Loucy (cell line): ENCODE data around the gene TAF4.

ENCODE experiments used
- H2AFZ ChIP-seq: fragments of 200-600 bp; sonication (generic); 2 replicates; pipeline ENCODE4 v1.6.0; 2016; ENCODE audit warnings: antibody characterized with exemption, mild to moderate bottlenecking, low read length, moderate library complexity
- H3F3A ChIP-seq: fragments of 200-600 bp; 2 replicates; pipeline ENCODE4 v1.6.0; 2016; ENCODE audit warnings: antibody characterized with exemption, low read depth, mild to moderate bottlenecking
- H3K27me3 ChIP-seq: fragments of 200-600 bp; sonication (generic); 2 replicates; pipeline ENCODE4 v1.6.1; 2014; ENCODE audit warnings: low read length, mild to moderate bottlenecking; ENCODE audit not compliant: insufficient read depth, poor library complexity, severe bottlenecking
- H3K36me3 ChIP-seq: fragments of 200-600 bp; sonication (generic); 2 replicates; pipeline ENCODE4 v1.6.1; 2016; ENCODE audit warnings: low read length; ENCODE audit not compliant: insufficient read depth
- H3K4me1 ChIP-seq: fragments of 200-600 bp; sonication (generic); 2 replicates; pipeline ENCODE4 v1.5.1; 2014; ENCODE audit warnings: low read length, mild to moderate bottlenecking; ENCODE audit not compliant: insufficient read depth, poor library complexity, severe bottlenecking
- H3K4me2 ChIP-seq: fragments of 200-600 bp; sonication (generic); 2 replicates; pipeline ENCODE4 v1.6.0; 2014; ENCODE audit warnings: antibody characterized with exemption, low read length, low read depth, mild to moderate bottlenecking; ENCODE audit not compliant: poor library complexity, severe bottlenecking
- H3K4me3 ChIP-seq: fragments of 200-600 bp; sonication (generic); 2 replicates; pipeline ENCODE4 v1.5.1; 2014; ENCODE audit warnings: low read length, mild to moderate bottlenecking, mixed read lengths; ENCODE audit not compliant: poor library complexity, severe bottlenecking
- H3K79me2 ChIP-seq: fragments of 200-600 bp; sonication (generic); 2 replicates; pipeline ENCODE4 v1.6.1; 2014; ENCODE audit warnings: low read length; ENCODE audit not compliant: insufficient read depth
- H3K9ac ChIP-seq: fragments of 200-600 bp; sonication (generic); 2 replicates; pipeline ENCODE4 v1.6.0; 2014; ENCODE audit warnings: mild to moderate bottlenecking, low read depth, low read length, moderate library complexity; ENCODE audit not compliant: poor library complexity, severe bottlenecking
- H3K9me2 ChIP-seq: fragments of 200-600 bp; sonication (generic); replicated peaks from 2 replicates; pipeline ENCODE4 v1.6.1; 2016; ENCODE audit warnings: low read depth, low read length, mixed read lengths
- H3K9me3 ChIP-seq: fragments of 200-600 bp; sonication (generic); 2 replicates; pipeline ENCODE4 v1.6.1; 2014; ENCODE audit warnings: mild to moderate bottlenecking, antibody characterized with exemption, low read length, low read depth; ENCODE audit not compliant: insufficient read depth
- H4K20me1 ChIP-seq: fragments of 200-600 bp; sonication (generic); 2 replicates; pipeline ENCODE4 v1.6.0; 2014; ENCODE audit warnings: antibody characterized with exemption, low read length, mild to moderate bottlenecking; ENCODE audit not compliant: insufficient read depth, poor library complexity, severe bottlenecking
- EZH2phosphoT487 ChIP-seq: fragments of 200-600 bp; IDR thresholded peaks from 2 replicates; pipeline ENCODE4 v1.6.1; 2018; ENCODE audit warnings: antibody characterized with exemption, mild to moderate bottlenecking, moderate library complexity, borderline replicate concordance
- TF ChIP-seq, protein P1 (sequence below): fragments of 200-600 bp; sonication (generic); conservative IDR thresholded peaks from 2 replicates; pipeline ENCODE4 v1.5.1; 2014; ENCODE audit warnings: mild to moderate bottlenecking, antibody characterized with exemption, low read length

Gene TAF4

DNA sequence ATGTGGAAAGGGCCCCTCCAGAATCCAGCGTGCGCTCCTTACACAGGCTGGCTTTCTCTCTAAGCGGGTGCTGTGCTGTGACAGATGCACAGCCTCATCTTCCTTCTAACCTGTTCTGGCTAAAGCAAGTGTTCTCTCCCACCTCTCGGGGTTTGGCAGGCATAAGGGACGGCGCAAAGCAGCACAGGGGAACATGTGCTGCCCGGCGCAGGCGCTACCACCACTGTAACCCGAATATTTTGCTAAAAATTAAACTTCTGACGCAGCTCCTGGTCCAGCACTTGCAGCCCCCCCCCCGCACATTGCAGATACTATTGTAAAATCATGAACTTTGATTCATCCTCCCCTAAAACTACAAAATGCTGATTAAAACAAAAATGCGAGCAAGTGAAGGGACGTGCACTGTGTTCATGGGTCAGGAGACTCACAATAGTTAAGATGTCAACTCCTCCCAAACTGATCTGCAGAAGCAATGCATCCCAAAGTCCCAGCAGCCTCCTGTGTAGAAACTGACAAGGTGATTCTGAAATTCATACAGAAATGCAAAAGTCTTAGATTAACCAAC is 43.0 kb downstream of the TAF4 start:
- H3K9me3 ChIP-seq: no peaks in the 10 kb centered on the region
- no peak overlapping the region for H2AFZ ChIP-seq
- no peak for TF ChIP-seq EZH2phosphoT487
- TF ChIP-seq, protein P1, sequence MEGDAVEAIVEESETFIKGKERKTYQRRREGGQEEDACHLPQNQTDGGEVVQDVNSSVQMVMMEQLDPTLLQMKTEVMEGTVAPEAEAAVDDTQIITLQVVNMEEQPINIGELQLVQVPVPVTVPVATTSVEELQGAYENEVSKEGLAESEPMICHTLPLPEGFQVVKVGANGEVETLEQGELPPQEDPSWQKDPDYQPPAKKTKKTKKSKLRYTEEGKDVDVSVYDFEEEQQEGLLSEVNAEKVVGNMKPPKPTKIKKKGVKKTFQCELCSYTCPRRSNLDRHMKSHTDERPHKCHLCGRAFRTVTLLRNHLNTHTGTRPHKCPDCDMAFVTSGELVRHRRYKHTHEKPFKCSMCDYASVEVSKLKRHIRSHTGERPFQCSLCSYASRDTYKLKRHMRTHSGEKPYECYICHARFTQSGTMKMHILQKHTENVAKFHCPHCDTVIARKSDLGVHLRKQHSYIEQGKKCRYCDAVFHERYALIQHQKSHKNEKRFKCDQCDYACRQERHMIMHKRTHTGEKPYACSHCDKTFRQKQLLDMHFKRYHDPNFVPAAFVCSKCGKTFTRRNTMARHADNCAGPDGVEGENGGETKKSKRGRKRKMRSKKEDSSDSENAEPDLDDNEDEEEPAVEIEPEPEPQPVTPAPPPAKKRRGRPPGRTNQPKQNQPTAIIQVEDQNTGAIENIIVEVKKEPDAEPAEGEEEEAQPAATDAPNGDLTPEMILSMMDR: no peak
- peaks cover 28% of the 10 kb centered on the region for H3K4me1 ChIP-seq
- no peaks in the 10 kb centered on the region for H3F3A ChIP-seq
- no peaks in the 10 kb centered on the region for H3K9me2 ChIP-seq
- H3K4me3 ChIP-seq: no peak overlapping the region
- no peaks in the 10 kb centered on the region for H3K36me3 ChIP-seq
- peaks cover 10% of the 10 kb centered on the region for H4K20me1 ChIP-seq
- no peaks in the 10 kb centered on the region for H3K27me3 ChIP-seq
- no peak overlapping the region for H3K4me2 ChIP-seq
- H3K79me2 ChIP-seq: peaks cover 95% of the 10 kb centered on the region
- no peak overlapping the region for H3K9ac ChIP-seq

DNA sequence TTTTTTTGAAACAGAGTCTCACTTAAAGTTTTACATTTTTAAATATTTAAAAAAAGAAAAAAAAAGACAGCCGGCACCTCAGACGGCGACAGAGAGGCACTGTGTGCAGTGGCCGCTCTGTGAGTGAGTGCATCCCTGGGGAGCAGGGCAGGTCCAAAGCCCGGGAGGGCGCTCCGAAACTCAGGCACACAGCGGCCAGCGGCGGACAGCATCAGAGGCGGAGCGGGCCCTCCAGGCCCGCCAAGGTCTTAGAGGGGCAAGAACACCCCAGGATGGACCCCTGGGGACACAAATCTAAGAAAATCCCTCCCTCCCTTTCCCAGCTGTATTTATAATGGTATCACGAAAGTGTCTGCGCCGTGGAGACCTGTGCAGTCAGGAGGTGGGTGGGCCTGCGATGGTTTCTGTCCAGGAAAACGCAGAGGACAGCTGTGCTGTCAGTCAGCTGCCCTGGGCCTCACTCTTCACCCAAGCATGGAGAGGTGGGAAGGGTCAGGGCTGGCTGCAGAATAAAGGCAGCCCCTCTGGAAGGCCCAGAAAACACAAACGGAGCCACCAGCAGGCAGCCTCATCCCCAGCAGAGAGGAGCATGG is 43.8 kb downstream of the TAF4 start:
- Histone ChIP-seq H3K27me3 (no peaks in the 10 kb centered on the region), H3K79me2 (peaks cover 92% of the 10 kb centered on the region), H3K9me2 (no peaks in the 10 kb centered on the region), H3K9me3 (no peaks in the 10 kb centered on the region), H2AFZ (no peak overlapping the region), H3K4me2 (no peak overlapping the region), H3K9ac (no peak overlapping the region), H4K20me1 (peaks cover 6% of the 10 kb centered on the region), H3F3A (no peaks in the 10 kb centered on the region), H3K4me3 (no peak overlapping the region), H3K36me3 (no peaks in the 10 kb centered on the region), H3K4me1 (peaks cover 23% of the 10 kb centered on the region)
- TF ChIP-seq, protein P1: no peak
- no peak for TF ChIP-seq EZH2phosphoT487

DNA sequence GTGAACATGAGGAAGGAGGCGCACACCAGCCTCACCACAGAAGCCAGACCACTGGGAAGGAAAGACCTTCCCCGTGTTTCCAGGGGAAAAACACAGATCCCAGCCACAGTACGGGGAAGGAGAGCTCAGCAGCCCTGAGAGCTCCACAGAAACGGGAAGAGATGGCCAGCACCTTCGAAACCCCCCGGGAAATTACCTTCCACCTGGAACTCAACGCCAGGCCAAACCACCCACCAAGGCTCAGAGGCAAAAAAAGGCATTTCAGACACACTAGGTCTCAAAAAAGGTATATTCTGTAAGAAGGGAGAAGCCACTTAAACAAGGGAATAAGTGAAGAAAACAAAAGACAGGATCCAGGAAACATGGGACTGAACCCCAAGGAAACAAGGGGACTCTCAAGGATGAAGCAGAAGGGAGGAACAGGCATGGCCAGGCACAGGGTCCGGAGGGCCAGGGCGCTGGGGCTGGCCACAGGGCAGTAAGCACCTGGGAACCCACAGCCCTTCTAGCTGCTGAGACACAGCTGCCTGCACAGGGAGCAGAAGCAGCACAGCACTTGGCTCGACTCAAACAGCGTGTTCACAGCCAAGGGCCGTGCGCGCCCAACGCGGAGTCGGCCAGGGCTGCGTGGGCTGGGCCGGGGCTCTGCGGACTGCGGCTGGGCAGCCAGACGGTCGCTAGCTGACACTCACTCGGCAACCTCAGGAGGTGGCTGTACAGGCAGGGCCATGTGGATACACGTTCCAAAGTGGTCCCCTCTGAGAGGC is 44.6 kb downstream of the TAF4 start:
- H3K9ac ChIP-seq: no peak overlapping the region
- H4K20me1 ChIP-seq: peaks cover 6% of the 10 kb centered on the region
- no peak for TF ChIP-seq EZH2phosphoT487
- TF ChIP-seq, protein P1: no peak

More for the DNA sequence above, 44.6 kb downstream of the TAF4 start:
- no peak overlapping the region for H3K4me3 ChIP-seq
- no peaks in the 10 kb centered on the region for H3K27me3 ChIP-seq
- no peaks in the 10 kb centered on the region for H3K36me3 ChIP-seq
- peaks cover 15% of the 10 kb centered on the region for H3K4me1 ChIP-seq
- no peaks in the 10 kb centered on the region for H3F3A ChIP-seq
- H2AFZ ChIP-seq: no peak overlapping the region
- H3K9me2 ChIP-seq: no peaks in the 10 kb centered on the region
- H3K4me2 ChIP-seq: no peak overlapping the region
- H3K9me3 ChIP-seq: no peaks in the 10 kb centered on the region
- peaks cover 89% of the 10 kb centered on the region for H3K79me2 ChIP-seq
